ENCODE data around the gene C1QTNF8.

The C1QTNF8 gene

DNA sequence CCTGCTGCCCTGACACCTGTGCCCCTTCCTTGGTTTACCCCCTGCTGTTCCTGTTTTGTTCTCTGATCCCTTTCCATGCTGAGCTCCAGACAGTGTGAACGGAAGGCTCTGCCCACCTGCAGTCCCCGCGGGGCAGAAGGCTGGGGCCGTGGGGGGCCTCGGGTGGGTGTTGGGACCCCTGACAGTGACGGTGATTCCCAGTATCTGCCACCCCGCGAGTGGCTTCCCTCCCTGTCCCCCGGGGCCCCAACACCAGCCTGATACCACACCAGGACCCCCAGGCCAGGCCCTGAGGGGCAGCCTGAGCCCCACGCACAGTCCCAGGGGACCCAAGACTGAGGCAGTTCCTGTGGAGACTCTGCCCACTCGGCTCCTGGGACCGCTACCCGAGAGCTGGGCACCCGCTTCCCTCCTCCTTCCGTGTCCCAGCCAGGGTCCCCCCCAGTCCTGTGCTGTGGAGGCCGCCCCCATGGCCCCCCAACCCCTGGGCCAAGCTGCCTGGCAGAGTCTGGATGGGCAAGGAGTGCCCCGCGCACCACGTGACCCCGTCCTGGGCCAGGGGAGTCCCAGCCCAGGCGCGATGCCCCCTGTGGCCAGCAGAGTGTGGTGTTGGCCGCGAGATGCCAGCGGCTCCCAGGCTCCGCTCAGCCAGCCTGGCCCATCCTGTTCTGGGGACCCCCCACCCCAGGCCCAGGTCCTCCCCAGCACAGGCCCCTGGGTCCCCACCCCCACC lies 10.0 kb upstream of the C1QTNF8 start:
- DNase-seq (ENCODE audit: insufficient read length), result peak; percentile 69
- no peak for TF ChIP-seq TAF1 (IDR thresholded peaks at IDR 0.05; ENCODE audit: borderline replicate concordance, low read depth, low read length)
- no peak for TF ChIP-seq POLR2A (IDR thresholded peaks at IDR 0.05; ENCODE audit: low read depth, low read length)
- TF ChIP-seq POLR2AphosphoS5 (IDR thresholded peaks at IDR 0.05; ENCODE audit: low read depth, low read length), result no peak
- FAIRE-seq, result no peak

DNA sequence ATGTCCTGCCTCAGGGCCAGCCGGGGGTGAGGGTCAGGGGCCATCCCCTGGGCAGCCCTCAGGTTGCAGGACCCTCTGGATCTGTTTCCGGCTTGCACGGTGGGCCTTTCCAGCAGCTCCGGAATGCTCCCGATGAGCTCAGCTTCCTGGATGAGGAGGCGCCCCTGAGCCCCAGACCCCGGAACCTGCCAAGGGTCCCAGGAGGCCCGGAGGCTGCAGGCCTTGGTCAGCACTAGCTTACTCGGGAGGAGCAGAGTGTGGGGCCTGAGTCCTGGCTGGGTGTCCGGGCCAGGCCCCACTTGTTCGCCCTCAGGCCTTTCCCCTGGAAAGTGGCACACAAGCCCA lies 7.6 kb upstream of the C1QTNF8 start:
- FAIRE-seq (no peak), DNase-seq (ENCODE audit: insufficient read length) (no peak)
- no peak for TF ChIP-seq POLR2AphosphoS5 (IDR thresholded peaks at IDR 0.05; ENCODE audit: low read depth, low read length)
- TF ChIP-seq POLR2A (IDR thresholded peaks at IDR 0.05; ENCODE audit: low read depth, low read length), result no peak
- TF ChIP-seq TAF1 (IDR thresholded peaks at IDR 0.05; ENCODE audit: borderline replicate concordance, low read depth, low read length), result no peak

DNA sequence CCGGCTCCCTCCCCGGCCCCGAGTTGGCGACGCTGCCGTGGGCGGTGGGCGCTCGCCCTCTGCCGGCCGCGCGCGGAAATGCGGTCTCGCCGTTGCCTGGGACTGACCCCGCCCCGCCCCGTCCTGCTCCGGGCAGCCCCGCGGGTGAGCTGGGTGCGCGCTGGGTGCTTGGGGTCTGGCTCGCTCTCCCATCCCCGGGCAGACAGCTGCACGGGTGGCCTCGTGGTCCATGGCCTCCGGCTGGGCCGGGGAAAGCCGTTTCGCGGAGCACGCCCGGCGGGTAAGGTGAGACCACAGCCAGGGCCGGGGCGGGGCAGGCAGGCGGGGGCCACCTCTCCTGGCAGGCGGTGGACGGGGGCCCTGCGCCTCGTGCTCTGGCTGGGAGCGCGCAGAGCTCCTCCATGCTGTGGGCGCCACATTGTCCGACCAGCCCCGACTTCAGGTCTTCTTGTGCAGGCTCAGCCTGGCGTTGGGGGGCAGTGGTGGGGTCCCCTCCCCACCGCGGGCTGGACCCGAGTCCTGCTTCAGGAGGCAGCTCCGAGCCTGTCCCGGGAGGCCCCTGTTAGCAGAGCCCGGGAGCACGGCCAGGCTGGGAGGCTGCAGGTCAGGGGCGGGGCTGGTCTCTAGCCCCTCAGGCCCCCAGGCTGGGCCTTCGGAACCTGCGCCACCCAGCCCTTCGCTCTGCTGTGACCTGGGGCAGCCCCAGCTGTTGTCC lies 7.0 kb upstream of the C1QTNF8 start:
- TF ChIP-seq POLR2AphosphoS5 (IDR thresholded peaks at IDR 0.05; ENCODE audit: low read depth, low read length), result no peak
- no peak for TF ChIP-seq TAF1 (IDR thresholded peaks at IDR 0.05; ENCODE audit: borderline replicate concordance, low read depth, low read length)
- TF ChIP-seq POLR2A (IDR thresholded peaks at IDR 0.05; ENCODE audit: low read depth, low read length), result no peak
- FAIRE-seq (no peak), DNase-seq (ENCODE audit: insufficient read length) (peak; percentile 91)

DNA sequence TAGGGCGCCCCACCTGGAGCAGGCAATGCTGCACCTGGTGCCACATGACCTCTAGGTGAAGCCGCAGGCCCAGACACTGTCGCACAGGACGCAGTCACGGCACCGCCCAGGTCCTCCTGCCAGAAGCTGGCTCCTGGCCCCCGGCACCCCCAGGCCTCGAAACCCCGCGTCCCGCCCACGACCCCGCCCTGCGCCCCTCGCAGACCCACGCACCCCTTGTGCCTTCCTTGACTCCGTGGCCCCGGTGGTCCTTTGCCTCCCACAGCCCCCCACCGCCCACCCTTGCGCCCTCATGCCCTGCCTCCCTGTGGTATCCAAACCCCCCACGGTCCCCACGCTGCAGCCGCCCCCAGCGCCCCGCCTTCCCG lies 6.3 kb upstream of the C1QTNF8 start:
- TF ChIP-seq POLR2AphosphoS5 (IDR thresholded peaks at IDR 0.05; ENCODE audit: low read depth, low read length) (no peak), TAF1 (IDR thresholded peaks at IDR 0.05; ENCODE audit: borderline replicate concordance, low read depth, low read length) (no peak), POLR2A (IDR thresholded peaks at IDR 0.05; ENCODE audit: low read depth, low read length) (no peak)
- FAIRE-seq (no peak), DNase-seq (ENCODE audit: insufficient read length) (no peak)

DNA sequence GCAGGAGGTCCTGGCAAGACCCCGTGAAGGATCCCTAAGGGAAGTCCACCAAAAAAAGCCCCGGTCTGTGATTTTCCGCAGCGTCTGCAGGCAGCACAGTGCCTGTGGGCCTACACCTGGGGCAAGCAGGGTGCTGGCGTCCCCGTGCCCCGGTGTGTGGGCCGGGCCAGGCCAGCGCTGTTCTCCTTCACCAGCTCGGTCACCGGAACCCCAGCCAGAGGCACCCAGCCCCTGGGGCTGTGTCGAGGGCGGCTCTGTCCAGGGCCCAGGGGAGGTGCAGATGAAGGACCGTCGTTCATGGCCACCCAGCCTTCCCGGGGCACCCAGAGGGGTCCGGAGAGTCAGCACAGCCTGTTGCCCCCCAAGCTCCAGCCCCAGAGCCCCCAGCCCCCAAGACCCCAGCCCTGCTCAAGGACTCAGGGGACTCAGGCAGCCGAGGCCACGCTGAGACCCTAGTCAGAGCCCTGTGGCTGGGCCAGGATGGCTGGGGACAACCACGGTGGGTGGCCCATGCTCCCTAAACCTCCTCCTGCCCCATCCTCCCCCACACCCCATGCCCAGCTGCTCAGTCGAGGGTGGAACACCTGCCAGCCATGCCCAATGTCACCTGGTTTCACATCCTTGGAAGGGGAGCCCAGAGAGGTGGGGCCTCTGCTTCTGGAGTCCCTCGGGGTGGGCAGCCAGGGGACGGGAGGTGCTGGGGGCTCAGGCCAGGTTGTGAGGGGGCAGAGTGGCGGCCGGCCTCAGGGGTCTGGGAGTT lies 5.7 kb upstream of the C1QTNF8 start:
- FAIRE-seq (no peak), DNase-seq (ENCODE audit: insufficient read length) (no peak)
- no peak for TF ChIP-seq POLR2A (IDR thresholded peaks at IDR 0.05; ENCODE audit: low read depth, low read length)
- TF ChIP-seq TAF1 (IDR thresholded peaks at IDR 0.05; ENCODE audit: borderline replicate concordance, low read depth, low read length), result no peak
- no peak for TF ChIP-seq POLR2AphosphoS5 (IDR thresholded peaks at IDR 0.05; ENCODE audit: low read depth, low read length)

DNA sequence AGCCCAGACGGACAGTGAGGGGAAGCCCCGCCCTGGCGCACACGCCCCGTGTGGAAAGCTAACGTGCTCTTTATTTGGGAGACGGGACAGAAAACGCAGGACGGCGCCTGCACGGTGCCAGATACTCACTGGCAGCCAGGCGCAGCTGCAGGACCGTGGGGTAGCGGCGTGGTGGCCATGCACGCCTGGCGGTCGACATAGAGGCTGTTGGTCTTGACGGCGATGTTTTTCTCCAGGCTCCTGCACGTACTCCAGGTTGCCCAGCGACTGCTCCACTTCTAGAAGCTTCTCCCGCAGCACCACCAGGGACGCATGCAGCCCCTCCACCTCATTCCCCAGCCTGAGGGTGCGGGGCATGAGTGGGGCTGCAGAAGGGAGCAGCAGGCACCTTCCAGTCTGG lies 5.1 kb upstream of the C1QTNF8 start:
- TF ChIP-seq POLR2AphosphoS5 (IDR thresholded peaks at IDR 0.05; ENCODE audit: low read depth, low read length) (no peak), POLR2A (IDR thresholded peaks at IDR 0.05; ENCODE audit: low read depth, low read length) (no peak), TAF1 (IDR thresholded peaks at IDR 0.05; ENCODE audit: borderline replicate concordance, low read depth, low read length) (no peak)
- DNase-seq (ENCODE audit: insufficient read length) (no peak), FAIRE-seq (no peak)

DNA sequence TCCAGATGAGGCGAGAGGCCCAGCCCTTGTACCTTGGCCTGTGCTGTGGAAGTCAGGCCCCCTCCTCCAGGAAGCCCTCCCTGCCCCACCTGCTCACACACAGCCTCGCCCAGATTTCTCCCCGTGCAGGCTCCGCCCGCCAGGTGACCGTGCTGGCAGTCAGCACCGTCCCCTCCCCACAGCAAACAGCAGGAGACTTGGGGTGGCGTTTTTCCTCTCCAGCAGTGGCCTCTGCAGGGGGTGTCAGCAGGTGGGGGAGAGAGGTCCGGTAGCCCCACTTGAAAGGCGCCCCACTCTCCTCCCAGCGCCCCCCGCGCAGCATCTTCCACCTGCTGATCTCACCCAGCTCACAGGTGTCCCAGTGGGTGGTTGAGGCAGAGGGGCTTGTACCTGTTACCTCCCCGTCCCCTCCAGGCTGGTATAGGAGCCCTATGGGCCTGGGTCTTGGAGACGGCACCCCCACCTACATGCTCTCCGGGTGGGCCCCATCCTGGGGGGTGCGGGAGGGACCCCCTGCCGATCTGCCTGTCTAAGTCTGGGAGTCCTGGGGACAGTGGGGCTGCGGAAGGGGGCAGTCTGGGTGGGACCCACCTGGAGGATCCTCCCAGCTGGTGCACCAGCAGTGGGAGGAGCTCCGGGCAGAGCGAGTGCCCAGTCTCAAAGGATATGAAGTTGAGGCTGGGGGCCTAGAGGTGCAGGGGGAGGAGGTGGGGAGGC lies 4.2 kb upstream of the C1QTNF8 start:
- no peak for TF ChIP-seq TAF1 (IDR thresholded peaks at IDR 0.05; ENCODE audit: borderline replicate concordance, low read depth, low read length)
- no peak for TF ChIP-seq POLR2AphosphoS5 (IDR thresholded peaks at IDR 0.05; ENCODE audit: low read depth, low read length)
- no peak for TF ChIP-seq POLR2A (IDR thresholded peaks at IDR 0.05; ENCODE audit: low read depth, low read length)
- no peak for FAIRE-seq
- DNase-seq (ENCODE audit: insufficient read length), result no peak

DNA sequence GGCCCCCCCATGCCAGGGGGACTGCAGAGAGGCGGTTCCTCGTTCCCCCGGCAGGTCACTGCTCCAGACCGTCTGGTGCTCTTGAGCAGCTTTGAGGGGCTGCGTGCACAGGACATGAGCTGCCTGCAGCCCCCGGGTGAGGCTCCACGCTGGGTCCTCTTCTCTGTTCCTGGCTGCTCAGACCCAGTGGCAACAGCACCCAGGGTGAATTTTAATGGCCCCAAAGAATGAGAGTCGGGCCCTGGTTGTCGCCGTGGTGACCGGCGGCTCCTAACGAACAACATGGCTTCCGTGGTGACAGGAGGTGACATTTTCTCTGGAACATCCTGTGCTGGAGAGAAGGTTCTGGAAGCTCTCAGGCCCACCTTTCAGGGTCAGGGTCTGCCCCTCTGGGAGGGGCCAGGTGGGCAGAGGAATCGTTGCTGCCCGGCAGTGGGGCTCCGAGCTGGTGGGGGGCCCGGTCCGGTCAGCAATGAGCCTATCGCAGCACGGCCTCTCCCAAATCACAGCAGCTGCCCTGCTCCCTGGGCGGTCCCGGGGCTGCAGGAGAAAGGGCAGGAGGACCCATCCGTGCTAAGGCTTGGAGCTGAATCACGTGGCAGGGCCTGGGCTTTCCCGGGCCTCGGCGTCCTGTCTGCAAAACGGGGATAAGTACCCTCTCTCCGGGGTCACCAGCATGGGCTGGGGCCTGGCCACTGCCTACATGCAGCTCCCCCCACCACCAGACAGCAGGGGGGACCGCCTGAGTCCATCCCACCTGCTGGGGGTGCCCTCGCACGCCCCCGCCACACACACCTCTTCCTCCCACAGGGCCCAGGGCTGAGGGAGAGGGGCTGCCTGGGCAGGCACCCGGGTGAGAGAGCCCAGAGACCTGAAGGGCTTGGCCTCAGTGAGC lies 3.4 kb upstream of the C1QTNF8 start:
- DNase-seq (ENCODE audit: insufficient read length) (no peak), FAIRE-seq (no peak)
- TF ChIP-seq POLR2AphosphoS5 (IDR thresholded peaks at IDR 0.05; ENCODE audit: low read depth, low read length), result no peak
- TF ChIP-seq POLR2A (IDR thresholded peaks at IDR 0.05; ENCODE audit: low read depth, low read length), result no peak
- no peak for TF ChIP-seq TAF1 (IDR thresholded peaks at IDR 0.05; ENCODE audit: borderline replicate concordance, low read depth, low read length)

DNA sequence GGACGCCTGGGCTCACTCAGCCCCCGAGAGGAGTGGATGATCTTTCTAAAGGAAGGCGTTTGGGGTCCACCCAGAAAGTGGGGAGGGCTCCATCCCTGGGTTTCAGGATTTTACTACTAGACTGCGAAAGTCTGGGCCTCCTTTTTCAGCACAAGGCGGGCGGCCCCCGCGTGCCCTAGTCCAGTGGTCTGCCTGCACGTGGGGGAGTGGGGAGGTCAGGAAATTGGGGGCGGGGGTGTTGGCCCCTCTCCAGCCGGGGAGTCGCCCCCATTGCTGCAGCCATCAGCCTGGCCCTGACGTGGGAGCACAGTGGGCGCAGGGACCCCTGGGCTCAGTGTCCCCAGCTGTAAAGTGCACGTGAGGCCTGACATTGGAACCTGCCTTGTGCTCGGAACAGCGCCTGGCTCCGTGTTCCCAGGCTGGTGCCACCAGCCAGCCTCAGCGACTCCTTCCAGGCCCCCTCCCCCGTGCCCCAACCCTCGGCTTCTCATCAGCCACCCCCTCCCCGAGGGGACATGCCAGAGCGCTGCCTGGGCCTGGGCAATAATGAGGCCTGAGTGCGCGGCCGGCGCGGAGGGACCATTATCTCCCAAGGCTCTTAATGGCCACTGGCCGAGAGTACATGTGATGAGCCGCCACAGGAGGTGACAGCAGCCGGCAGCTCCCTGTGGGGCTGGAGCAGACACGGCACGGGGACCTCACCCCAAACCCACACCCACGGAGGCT lies 2.4 kb upstream of the C1QTNF8 start:
- DNase-seq (ENCODE audit: insufficient read length), result no peak

DNA sequence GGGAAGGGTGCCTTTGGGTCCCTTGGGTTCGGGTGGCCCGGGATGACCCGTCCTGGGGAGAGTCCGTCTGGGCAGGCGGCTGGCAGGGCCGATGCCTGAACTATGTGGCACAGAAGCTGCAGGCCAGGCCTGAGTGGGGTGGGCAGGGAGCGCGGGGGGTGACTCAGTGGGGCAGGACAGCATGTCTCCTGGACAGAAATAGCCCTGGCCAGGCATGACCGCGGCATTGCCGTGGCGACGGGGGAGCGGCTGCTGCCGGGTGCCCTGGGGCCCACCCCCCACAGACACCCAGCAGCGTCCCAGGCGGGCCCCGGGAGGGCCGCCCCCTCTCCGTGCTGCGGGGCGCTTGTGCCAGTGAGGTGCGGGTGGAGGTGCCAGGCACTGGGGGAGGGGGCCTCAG lies 1.8 kb upstream of the C1QTNF8 start:
- no peak for FAIRE-seq

More for the DNA sequence above, 2.4 kb upstream of the C1QTNF8 start:
- TF ChIP-seq POLR2AphosphoS5 (IDR thresholded peaks at IDR 0.05; ENCODE audit: low read depth, low read length) (no peak), POLR2A (IDR thresholded peaks at IDR 0.05; ENCODE audit: low read depth, low read length) (no peak), TAF1 (IDR thresholded peaks at IDR 0.05; ENCODE audit: borderline replicate concordance, low read depth, low read length) (no peak)
- FAIRE-seq, result no peak

More for the DNA sequence above, 1.8 kb upstream of the C1QTNF8 start:
- DNase-seq (ENCODE audit: insufficient read length), result no peak
- TF ChIP-seq POLR2A (IDR thresholded peaks at IDR 0.05; ENCODE audit: low read depth, low read length) (no peak), TAF1 (IDR thresholded peaks at IDR 0.05; ENCODE audit: borderline replicate concordance, low read depth, low read length) (no peak)

Measured in GM12892 (cell line).